Stomach (tissue), 4 donors: ENCODE measurements around the gene PLA2G1B.

Experiments
- EP300 ChIP-seq: sonication (generic); formaldehyde crosslinking; IDR thresholded peaks from one replicate; pipeline ENCODE4 v1.6.1; 2017; ENCODE audit warnings: antibody characterized with exemption
- TF ChIP-seq, protein P1 (sequence below), 7 experiments: fragments of 450-650 bp in 4 of 7; fragments of 200-600 bp in 3 of 7; sonication (generic) in 3 of 7; IDR thresholded peaks; one replicate each; pipeline ENCODE4 v1.5.1; 2016 to 2019; ENCODE audit warnings: antibody characterized with exemption in 7 of 7, control low read depth in 2 of 7, mild to moderate bottlenecking in 1 of 7

DNA sequence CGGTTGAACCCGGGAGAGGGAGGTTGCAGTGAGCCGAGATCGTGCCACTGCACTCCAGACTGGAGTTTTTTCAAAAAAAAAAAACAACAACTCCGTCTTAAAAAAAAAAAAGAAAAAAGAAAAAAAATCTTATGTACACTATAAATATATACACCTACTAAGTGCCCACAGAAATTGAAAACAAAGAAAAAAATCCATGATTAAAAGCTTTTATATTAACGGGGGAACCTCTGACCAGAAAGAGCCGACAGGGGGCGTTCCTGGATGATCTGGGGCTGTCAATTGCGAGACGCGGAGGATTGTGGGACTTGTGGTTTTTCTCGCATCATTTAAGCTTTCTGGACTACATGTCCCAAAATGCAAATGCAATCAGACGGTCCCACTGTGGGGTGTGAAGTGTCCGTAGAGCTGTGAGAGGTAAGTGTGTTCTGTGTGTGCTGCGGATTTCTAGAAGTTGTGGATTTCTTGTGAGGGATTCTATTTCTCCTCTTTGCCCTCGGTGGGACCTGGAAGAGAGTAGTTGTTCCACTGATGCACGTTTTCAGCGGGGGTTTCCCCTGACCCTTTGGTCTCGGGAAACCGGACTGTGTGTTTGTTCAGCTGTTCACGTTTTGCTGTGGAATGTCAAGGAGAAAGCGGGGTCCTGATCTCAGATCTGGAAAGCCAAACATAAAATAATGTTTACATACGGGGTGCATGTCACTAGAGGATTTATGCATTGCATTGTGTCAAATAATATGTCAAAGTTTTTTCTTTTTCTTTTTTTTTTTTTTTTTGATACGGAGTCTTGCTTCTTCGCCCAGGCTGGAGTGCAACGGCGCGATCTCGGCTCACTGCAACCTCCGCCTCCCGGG is 25.4 kb downstream of the PLA2G1B start, which contains the start of gene SIRT4:
- TF ChIP-seq, protein P1, sequence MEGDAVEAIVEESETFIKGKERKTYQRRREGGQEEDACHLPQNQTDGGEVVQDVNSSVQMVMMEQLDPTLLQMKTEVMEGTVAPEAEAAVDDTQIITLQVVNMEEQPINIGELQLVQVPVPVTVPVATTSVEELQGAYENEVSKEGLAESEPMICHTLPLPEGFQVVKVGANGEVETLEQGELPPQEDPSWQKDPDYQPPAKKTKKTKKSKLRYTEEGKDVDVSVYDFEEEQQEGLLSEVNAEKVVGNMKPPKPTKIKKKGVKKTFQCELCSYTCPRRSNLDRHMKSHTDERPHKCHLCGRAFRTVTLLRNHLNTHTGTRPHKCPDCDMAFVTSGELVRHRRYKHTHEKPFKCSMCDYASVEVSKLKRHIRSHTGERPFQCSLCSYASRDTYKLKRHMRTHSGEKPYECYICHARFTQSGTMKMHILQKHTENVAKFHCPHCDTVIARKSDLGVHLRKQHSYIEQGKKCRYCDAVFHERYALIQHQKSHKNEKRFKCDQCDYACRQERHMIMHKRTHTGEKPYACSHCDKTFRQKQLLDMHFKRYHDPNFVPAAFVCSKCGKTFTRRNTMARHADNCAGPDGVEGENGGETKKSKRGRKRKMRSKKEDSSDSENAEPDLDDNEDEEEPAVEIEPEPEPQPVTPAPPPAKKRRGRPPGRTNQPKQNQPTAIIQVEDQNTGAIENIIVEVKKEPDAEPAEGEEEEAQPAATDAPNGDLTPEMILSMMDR (IDR thresholded peaks at IDR 0.05): peak in 5 of 7 experiments; percentile 47 to 86 (median 66)
- no peak for TF ChIP-seq EP300
